Kidney (tissue), 14 donors: ENCODE results near the gene RBM10. TPM values are rescaled to one million over a fixed set of nuclear protein-coding genes. Genes with fewer than 3 reads are reported as not detected.

ENCODE experiments used
- DNase-seq, 5 donors: peaks; one replicate each; pipeline ENCODE4 v3.0.0-alpha.2; 2013 to 2020
- FAIRE-seq: peaks from 2 replicates; lab custom pipeline; 2012; peaks lifted over from hg19 to GRCh38; lab: Jason Lieb, UNC
- H3K27ac ChIP-seq, 2 donors: one replicate each; pipeline ENCODE4 v1.7.0; 2013; ENCODE audit warnings: low read depth in 2 of 2, low read length in 2 of 2, inconsistent platforms in 1 of 2
- H3K27me3 ChIP-seq: one replicate; pipeline ENCODE4 v1.7.1; 2013; ENCODE audit warnings: low read length, inconsistent platforms; ENCODE audit not compliant: control insufficient read depth, insufficient read depth
- H3K36me3 ChIP-seq, 3 donors: one replicate each; pipeline versions ENCODE4 v1.7.0 to v1.7.1; 2013; ENCODE audit warnings: low read length in 3 of 3, control low read depth in 1 of 3, inconsistent platforms in 1 of 3; ENCODE audit not compliant: insufficient read depth in 3 of 3, control insufficient read depth in 2 of 3
- H3K4me1 ChIP-seq, 3 donors: one replicate each; pipeline versions ENCODE4 v1.7.0 to v1.7.1; 2013; ENCODE audit warnings: low read length in 3 of 3, inconsistent platforms in 1 of 3, low read depth in 1 of 3; ENCODE audit not compliant: control insufficient read depth in 2 of 3, insufficient read depth in 2 of 3
- H3K4me3 ChIP-seq, 3 donors: one replicate each; pipeline versions ENCODE4 v1.7.0 to v1.8.1; 2013; ENCODE audit warnings: low read length in 3 of 3, control low read depth in 1 of 3, inconsistent platforms in 1 of 3
- H3K9ac ChIP-seq, 3 donors: one replicate each; pipeline versions ENCODE4 v1.7.0 to v1.7.1; 2013; ENCODE audit warnings: low read length in 3 of 3, control low read depth in 1 of 3, inconsistent platforms in 1 of 3
- H3K9me3 ChIP-seq, 3 donors: one replicate each; pipeline versions ENCODE4 v1.7.0 to v1.7.1; 2013; ENCODE audit warnings: low read length in 3 of 3, control low read depth in 1 of 3, inconsistent platforms in 1 of 3; ENCODE audit not compliant: control insufficient read depth in 2 of 3, insufficient read depth in 1 of 3
- CTCF ChIP-seq: IDR thresholded peaks from 3 replicates; pipeline ENCODE4 v1.5.1; 2012; ENCODE audit warnings: mild to moderate bottlenecking, moderate library complexity, borderline replicate concordance; ENCODE audit not compliant: insufficient read depth; ENCODE audit errors: extremely low read depth
- intact Hi-C: fragments of 100-400 bp; cut with DNase I; formaldehyde crosslinking; loops from one replicate; pipeline ENCODE4 v1.11.1; 2022
- polyA plus RNA-seq: library from polyadenylated mRNA; stranded (reverse); fragments of 350-450 nt; fragmentation: Illumina TruSeq; extraction: RNeasy Lipid Tissue Mini Kit (QIAGEN cat#74804); gene quantifications from one replicate; pipeline ENCODE4 v1.2.3, GENCODE V29; 2014; ENCODE audit warnings: low read depth, low replicate concordance; ENCODE audit not compliant: insufficient read depth
- total RNA-seq: library from RNA; stranded (reverse); fragmentation: NEBNext Ultra II Directional; extraction: Animal tissue kit (Norgen Biotek cat#: 25700); gene quantifications from one replicate; pipeline ENCODE4 v1.2.1, GENCODE V29; 2021
- donor health status: control.
- donor health status: control.
- donor health status: control.
- donor health status: control.
- donor health status: control.
- donor health status: DM: yes; HTN: yes; CAD: no.
- donor health status: Normal renal cell carcinoma (clear cell type).

The RBM10 gene
- total and polyA plus RNA-seq, 2 donors from 2014 or later: 27.5 to 31.7 TPM

GRCh38 chrX:47158781-47159180, 13.8 kb downstream of the RBM10 start:
- Histone ChIP-seq H3K9ac (no peak overlapping the region), H3K9me3 (no peaks in the 10 kb centered on the region), H3K27ac (no peak overlapping the region), H3K36me3 (no peaks in the 10 kb centered on the region), H3K27me3 (no peaks in the 10 kb centered on the region), H3K4me1 (no peaks in the 10 kb centered on the region), H3K4me3 (no peak overlapping the region)
- FAIRE-seq: no peak
- intact Hi-C loops: no loop called here
- TF ChIP-seq CTCF: no peak
- DNase-seq: no peak

- H3K27ac ChIP-seq: no peak overlapping the region
- no peaks in the 10 kb centered on the region for H3K36me3 ChIP-seq
- no peak for TF ChIP-seq CTCF
- no peak overlapping the region for H3K4me3 ChIP-seq
- DNase-seq (peak in 1 of 5 donors; percentile 2), FAIRE-seq (no peak)
- no peak overlapping the region for H3K9ac ChIP-seq
- intact Hi-C loops: no loop called here
- no peaks in the 10 kb centered on the region for H3K9me3 ChIP-seq
- no peaks in the 10 kb centered on the region for H3K27me3 ChIP-seq
- no peaks in the 10 kb centered on the region for H3K4me1 ChIP-seq
These were observed 15.8 kb downstream of the RBM10 start for GRCh38 chrX:47160781-47161180.

GRCh38 chrX:47162927-47163583, 18.0 kb downstream of the RBM10 start:
- Histone ChIP-seq H3K36me3 (no peaks in the 10 kb centered on the region), H3K27me3 (no peaks in the 10 kb centered on the region), H3K9me3 (no peaks in the 10 kb centered on the region), H3K4me1 (no peaks in the 10 kb centered on the region), H3K4me3 (no peak overlapping the region), H3K27ac (no peak overlapping the region), H3K9ac (no peak overlapping the region)
- FAIRE-seq (no peak), DNase-seq (no peak)
- intact Hi-C loops: no loop called here
- no peak for TF ChIP-seq CTCF

DNA sequence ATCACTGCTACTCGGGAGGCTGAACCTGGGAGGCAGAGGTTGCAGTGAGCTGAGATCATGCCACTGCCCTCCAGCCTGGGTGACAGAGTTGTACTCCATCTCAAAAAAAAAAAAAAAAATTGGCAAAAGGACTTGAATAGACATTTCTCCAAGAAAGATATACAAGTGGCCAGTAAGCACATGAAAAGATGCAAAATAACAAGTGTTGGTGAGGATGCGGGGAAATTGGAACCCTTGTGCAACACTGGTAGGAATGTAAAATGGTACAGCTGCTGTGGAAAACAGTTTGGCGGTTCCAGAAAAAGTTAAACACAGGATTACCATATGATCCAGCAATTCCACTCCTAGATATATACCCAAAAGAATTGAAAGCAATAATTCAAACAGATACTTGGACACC, 19.4 kb downstream of the RBM10 start:
- Histone ChIP-seq H3K27ac (no peak overlapping the region), H3K9ac (no peak overlapping the region), H3K4me1 (no peaks in the 10 kb centered on the region), H3K4me3 (no peak overlapping the region), H3K9me3 (no peaks in the 10 kb centered on the region), H3K36me3 (no peaks in the 10 kb centered on the region), H3K27me3 (no peaks in the 10 kb centered on the region)
- intact Hi-C loops: no loop called here
- FAIRE-seq (no peak), DNase-seq (no peak)
- no peak for TF ChIP-seq CTCF
